Activated T-cell treated with anti-CD3 and anti-CD28 coated beads for 1 hour (primary cell): Measurements from ENCODE around the gene HS3ST1.

Experiments used
- DNase-seq: peaks from one replicate; pipeline ENCODE4 v3.0.0-alpha.2; 2020; ENCODE audit warnings: low read depth

Gene HS3ST1

GRCh38 chr4:11428231-11428898, at the start of gene HS3ST1:
Gene HS3ST1 (minus strand): TSS chr4:11428894. CDS start chr4:11400005, 28,889 bp downstream.
- no peak for DNase-seq

- DNase-seq: no peak
Observed at GRCh38 chr4:11475871-11476270, 47.2 kb upstream of the HS3ST1 start.

- no peak for DNase-seq
Observed at GRCh38 chr4:11474146-11474545, 45.5 kb upstream of the HS3ST1 start.

GRCh38 chr4:11472535-11472934, 43.8 kb upstream of the HS3ST1 start:
- no peak for DNase-seq

GRCh38 chr4:11471618-11472017, 42.9 kb upstream of the HS3ST1 start:
- peak; percentile 33 for DNase-seq

- DNase-seq: no peak
Observed at GRCh38 chr4:11471046-11471441, 42.4 kb upstream of the HS3ST1 start.

- no peak for DNase-seq
Observed at GRCh38 chr4:11470438-11471045, 41.8 kb upstream of the HS3ST1 start.

- DNase-seq: no peak
Observed at GRCh38 chr4:11469650-11470437, 41.1 kb upstream of the HS3ST1 start.

GRCh38 chr4:11468901-11469300, 40.2 kb upstream of the HS3ST1 start:
- no peak for DNase-seq

GRCh38 chr4:11467931-11468330, 39.2 kb upstream of the HS3ST1 start:
- DNase-seq: no peak

- DNase-seq: no peak
Observed at GRCh38 chr4:11463707-11464106, 35.0 kb upstream of the HS3ST1 start.

GRCh38 chr4:11456401-11456800, 27.7 kb upstream of the HS3ST1 start:
- no peak for DNase-seq

- DNase-seq: no peak
Observed at GRCh38 chr4:11455201-11455835, 26.6 kb upstream of the HS3ST1 start.

- no peak for DNase-seq
Observed at GRCh38 chr4:11451716-11452115, 23.0 kb upstream of the HS3ST1 start.

- no peak for DNase-seq
Observed at GRCh38 chr4:11446155-11446811, 17.6 kb upstream of the HS3ST1 start.

GRCh38 chr4:11441194-11441556, 12.5 kb upstream of the HS3ST1 start:
- DNase-seq: no peak

GRCh38 chr4:11440481-11441193, 11.9 kb upstream of the HS3ST1 start:
- no peak for DNase-seq

- DNase-seq: no peak
Observed at GRCh38 chr4:11439836-11440235, 11.1 kb upstream of the HS3ST1 start.

- DNase-seq: no peak
Observed at GRCh38 chr4:11438647-11439046, 10.0 kb upstream of the HS3ST1 start.

GRCh38 chr4:11436673-11437072, 8.0 kb upstream of the HS3ST1 start:
- no peak for DNase-seq

GRCh38 chr4:11436084-11436483, 7.4 kb upstream of the HS3ST1 start:
- no peak for DNase-seq

- no peak for DNase-seq
Observed at GRCh38 chr4:11435557-11435956, 6.9 kb upstream of the HS3ST1 start.
